ENCODE results near the gene ZNF541.
A peak's percentile ranks its signal among the peaks of the same experiment; 100 is the strongest.

The ZNF541 gene

GRCh38 chr19:47561440-47562057 lies 11.4 kb downstream of the ZNF541 start:
- 100% methylated on average over 4 of the region's 7 CpGs for WGBS (ENCODE audit: insufficient coverage)

DNA sequence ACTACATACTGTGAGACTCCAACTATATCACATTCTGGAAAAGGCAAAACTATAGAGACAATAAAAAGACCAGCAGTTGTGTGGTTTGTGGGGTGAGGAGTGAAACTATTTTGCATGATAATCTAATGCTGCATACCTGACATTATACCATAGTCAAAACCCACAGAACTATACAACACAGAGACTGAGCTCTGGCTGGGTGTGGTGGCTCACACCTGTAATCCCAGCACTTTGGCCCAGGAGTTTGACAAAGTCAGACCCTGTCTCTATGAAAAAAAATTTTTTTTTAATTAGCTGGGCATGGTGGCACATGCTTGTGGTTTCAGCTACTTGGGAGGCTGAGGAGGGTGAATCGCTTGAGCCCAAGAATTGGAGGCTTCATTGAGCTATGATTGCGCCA lies 11.9 kb downstream of the ZNF541 start:
- POLR2A ChIA-PET: no interaction called here
- no peaks in the 10 kb centered on the region for H3K4me1 ChIP-seq (ENCODE audit: control extremely low read depth in 1 of 4, control insufficient read depth in 4 of 4, insufficient read depth in 4 of 4, low read length in 3 of 4)
- WGBS (ENCODE audit: insufficient coverage): no CpG with 5 or more reads among the region's 2 CpGs

More at GRCh38 chr19:47561440-47562057, 11.4 kb downstream of the ZNF541 start:
- Histone ChIP-seq H3K27me3 (replicated peaks in 2 of 5; ENCODE audit: control insufficient read depth in 4 of 5, insufficient read depth in 5 of 5, low read length in 4 of 5) (no peaks in the 10 kb centered on the region), H3K36me3 (ENCODE audit: control insufficient read depth in 4 of 4, insufficient read depth in 4 of 4, low read length in 3 of 4) (no peaks in the 10 kb centered on the region), H3K9me3 (ENCODE audit: control extremely low read depth in 1 of 5, control insufficient read depth in 4 of 5, insufficient read depth in 2 of 5, low read depth in 1 of 5, low read length in 4 of 5) (no peaks in the 10 kb centered on the region), H3K4me3 (ENCODE audit: control insufficient read depth in 1 of 7, extremely low read depth in 1 of 7, insufficient read depth in 4 of 7, low read depth in 2 of 7, low read length in 6 of 7) (no peak overlapping the region), H3K4me1 (ENCODE audit: control extremely low read depth in 1 of 4, control insufficient read depth in 4 of 4, insufficient read depth in 4 of 4, low read length in 3 of 4) (no peaks in the 10 kb centered on the region), H3K27ac (ENCODE audit: insufficient read depth in 1 of 2, low read depth in 1 of 2, low read length in 2 of 2, poor library complexity in 1 of 2, severe bottlenecking in 2 of 2) (no peak overlapping the region)
- CTCF ChIA-PET: interaction anchor here (0.9 kb wide), 1 partner anchor 138 kb away, joined by 3 read pairs; no protein-coding TSS in a partner anchor
- DNase-seq: no peak
- POLR2A ChIA-PET: no interaction called here

DNA sequence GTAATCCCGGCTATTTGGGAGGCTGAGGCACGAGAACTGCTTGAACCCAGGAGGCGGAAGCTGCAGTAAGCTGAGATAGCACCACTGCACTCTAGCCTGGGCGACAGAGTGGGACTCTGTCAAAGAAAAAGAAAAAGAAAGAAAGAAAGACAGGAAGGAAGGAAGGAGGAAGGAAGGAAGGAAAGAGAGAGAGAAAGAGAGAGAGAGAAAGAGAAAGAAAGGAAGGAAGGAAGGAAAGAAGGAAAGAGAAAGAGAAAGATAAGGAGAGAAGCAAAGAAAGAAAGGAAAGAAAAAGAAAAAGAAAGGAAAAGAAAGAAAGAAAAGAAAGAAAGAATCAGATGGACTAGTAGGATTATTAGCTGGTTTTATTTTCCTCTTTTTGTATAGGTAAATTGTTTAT lies 22.8 kb downstream of the ZNF541 start:
- Histone ChIP-seq H3K9me3 (ENCODE audit: control extremely low read depth in 1 of 5, control insufficient read depth in 4 of 5, insufficient read depth in 2 of 5, low read depth in 1 of 5, low read length in 4 of 5) (no peaks in the 10 kb centered on the region), H3K4me1 (ENCODE audit: control extremely low read depth in 1 of 4, control insufficient read depth in 4 of 4, insufficient read depth in 4 of 4, low read length in 3 of 4) (peaks cover 0 to 6% (median 2%) of the 10 kb centered on the region in 4 experiments), H3K27ac (ENCODE audit: insufficient read depth in 1 of 2, low read depth in 1 of 2, low read length in 2 of 2, poor library complexity in 1 of 2, severe bottlenecking in 2 of 2) (no peak overlapping the region), H3K36me3 (ENCODE audit: control insufficient read depth in 4 of 4, insufficient read depth in 4 of 4, low read length in 3 of 4) (no peaks in the 10 kb centered on the region), H3K27me3 (replicated peaks in 2 of 5; ENCODE audit: control insufficient read depth in 4 of 5, insufficient read depth in 5 of 5, low read length in 4 of 5) (peaks cover 0 to 19% (median 4%) of the 10 kb centered on the region in 5 experiments), H3K4me3 (ENCODE audit: control insufficient read depth in 1 of 7, extremely low read depth in 1 of 7, insufficient read depth in 4 of 7, low read depth in 2 of 7, low read length in 6 of 7) (no peak overlapping the region)
- CTCF ChIA-PET: interaction anchor here (1.1 kb wide), 1 partner anchor 11 kb away, joined by 3 read pairs; no protein-coding TSS in a partner anchor
- POLR2A ChIA-PET: no interaction called here
- 100% methylated on average over 4 of the region's 4 CpGs for WGBS (ENCODE audit: insufficient coverage)
- no peak for DNase-seq

More for the DNA sequence above, 11.9 kb downstream of the ZNF541 start:
- H3K36me3 ChIP-seq (ENCODE audit: control insufficient read depth in 4 of 4, insufficient read depth in 4 of 4, low read length in 3 of 4): no peaks in the 10 kb centered on the region
- no peak overlapping the region for H3K4me3 ChIP-seq (ENCODE audit: control insufficient read depth in 1 of 7, extremely low read depth in 1 of 7, insufficient read depth in 4 of 7, low read depth in 2 of 7, low read length in 6 of 7)
- H3K27me3 ChIP-seq (replicated peaks in 2 of 5; ENCODE audit: control insufficient read depth in 4 of 5, insufficient read depth in 5 of 5, low read length in 4 of 5): no peaks in the 10 kb centered on the region
- CTCF ChIA-PET: interaction anchor here (0.9 to 1.1 kb wide), 2 partner anchors 11 to 139 kb away, joined by 3 read pairs; no protein-coding TSS in a partner anchor
- no peaks in the 10 kb centered on the region for H3K9me3 ChIP-seq (ENCODE audit: control extremely low read depth in 1 of 5, control insufficient read depth in 4 of 5, insufficient read depth in 2 of 5, low read depth in 1 of 5, low read length in 4 of 5)
- no peak for DNase-seq
- no peak overlapping the region for H3K27ac ChIP-seq (ENCODE audit: insufficient read depth in 1 of 2, low read depth in 1 of 2, low read length in 2 of 2, poor library complexity in 1 of 2, severe bottlenecking in 2 of 2)

DNA sequence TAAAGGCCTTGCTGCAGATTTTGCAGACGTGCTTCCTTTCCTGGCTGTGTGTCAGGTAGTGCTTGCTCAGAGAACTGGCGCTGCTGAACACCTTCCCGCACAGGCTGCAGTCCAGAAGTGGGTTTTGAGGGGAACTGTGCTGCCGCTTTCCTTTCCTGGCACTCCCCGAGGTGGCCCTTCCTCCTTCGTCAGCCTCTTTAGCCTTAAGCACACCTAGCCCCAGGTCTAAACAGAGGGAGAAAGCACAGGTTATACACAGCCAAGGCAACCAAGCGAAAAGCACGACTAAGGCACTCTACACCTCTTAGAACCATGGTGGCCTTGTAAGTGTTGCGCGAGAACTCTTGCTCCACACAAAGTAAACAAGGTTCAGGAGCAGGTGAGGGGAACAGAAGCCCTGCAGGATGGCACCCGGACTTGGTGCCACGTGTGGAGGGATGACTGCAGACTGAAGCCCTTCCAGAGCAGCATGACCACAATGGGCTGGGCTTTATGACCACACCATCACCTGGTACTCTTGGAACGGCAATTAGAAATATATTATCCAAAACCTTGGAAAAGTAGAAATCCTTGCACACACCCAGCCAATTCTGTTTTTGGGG lies 23.6 kb downstream of the ZNF541 start:
- ChIA-PET POLR2A (no interaction called here), CTCF (interaction anchor here (1.1 kb wide), 1 partner anchor 11 kb away, joined by 3 read pairs; no protein-coding TSS in a partner anchor)
- Histone ChIP-seq H3K27ac (ENCODE audit: insufficient read depth in 1 of 2, low read depth in 1 of 2, low read length in 2 of 2, poor library complexity in 1 of 2, severe bottlenecking in 2 of 2) (no peak overlapping the region), H3K4me1 (ENCODE audit: control extremely low read depth in 1 of 4, control insufficient read depth in 4 of 4, insufficient read depth in 4 of 4, low read length in 3 of 4) (peaks cover 0 to 10% (median 2%) of the 10 kb centered on the region in 4 experiments), H3K9me3 (ENCODE audit: control extremely low read depth in 1 of 5, control insufficient read depth in 4 of 5, insufficient read depth in 2 of 5, low read depth in 1 of 5, low read length in 4 of 5) (no peaks in the 10 kb centered on the region), H3K27me3 (replicated peaks in 2 of 5; ENCODE audit: control insufficient read depth in 4 of 5, insufficient read depth in 5 of 5, low read length in 4 of 5) (peaks cover 0 to 26% (median 9%) of the 10 kb centered on the region in 5 experiments), H3K4me3 (ENCODE audit: control insufficient read depth in 1 of 7, extremely low read depth in 1 of 7, insufficient read depth in 4 of 7, low read depth in 2 of 7, low read length in 6 of 7) (no peak overlapping the region), H3K36me3 (ENCODE audit: control insufficient read depth in 4 of 4, insufficient read depth in 4 of 4, low read length in 3 of 4) (no peaks in the 10 kb centered on the region)
- WGBS (ENCODE audit: insufficient coverage): 89% methylated on average over 8 of the region's 13 CpGs
- no peak for DNase-seq

DNA sequence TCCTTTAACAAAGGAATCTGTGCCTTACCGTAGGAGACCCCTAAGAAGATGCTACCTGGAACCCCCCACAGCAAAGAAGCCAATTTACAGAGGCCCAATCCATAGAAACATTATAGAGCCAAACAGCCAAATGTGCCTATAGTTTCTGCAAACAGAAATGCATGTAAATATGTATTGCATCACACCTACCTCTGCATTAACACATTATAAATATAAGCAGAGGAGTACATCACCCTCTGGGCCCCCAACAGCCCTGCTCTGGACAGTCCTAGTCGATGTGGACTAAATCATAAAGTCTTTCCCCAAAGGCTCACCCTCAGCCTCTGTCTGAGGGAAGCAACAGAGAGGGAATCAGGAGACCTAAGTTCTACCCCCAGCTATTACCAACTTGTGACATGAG lies 25.7 kb downstream of the ZNF541 start:
- Histone ChIP-seq H3K4me1 (ENCODE audit: control extremely low read depth in 1 of 4, control insufficient read depth in 4 of 4, insufficient read depth in 4 of 4, low read length in 3 of 4) (peaks cover 0 to 10% (median 2%) of the 10 kb centered on the region in 4 experiments), H3K27ac (ENCODE audit: insufficient read depth in 1 of 2, low read depth in 1 of 2, low read length in 2 of 2, poor library complexity in 1 of 2, severe bottlenecking in 2 of 2) (no peak overlapping the region), H3K27me3 (replicated peaks in 2 of 5; ENCODE audit: control insufficient read depth in 4 of 5, insufficient read depth in 5 of 5, low read length in 4 of 5) (peaks cover 0 to 37% (median 11%) of the 10 kb centered on the region in 5 experiments), H3K36me3 (ENCODE audit: control insufficient read depth in 4 of 4, insufficient read depth in 4 of 4, low read length in 3 of 4) (no peaks in the 10 kb centered on the region), H3K9me3 (ENCODE audit: control extremely low read depth in 1 of 5, control insufficient read depth in 4 of 5, insufficient read depth in 2 of 5, low read depth in 1 of 5, low read length in 4 of 5) (no peaks in the 10 kb centered on the region), H3K4me3 (ENCODE audit: control insufficient read depth in 1 of 7, extremely low read depth in 1 of 7, insufficient read depth in 4 of 7, low read depth in 2 of 7, low read length in 6 of 7) (no peak overlapping the region)
- DNase-seq: no peak
- ChIA-PET CTCF (no interaction called here), POLR2A (no interaction called here)
- WGBS (ENCODE audit: insufficient coverage): 80% methylated on average over 1 of the region's 2 CpGs

- peaks cover 0 to 10% (median 9%) of the 10 kb centered on the region in 4 experiments for H3K4me1 ChIP-seq (ENCODE audit: control extremely low read depth in 1 of 4, control insufficient read depth in 4 of 4, insufficient read depth in 4 of 4, low read length in 3 of 4)
- peak overlapping the region in 3 of 7 experiments; percentile 24 to 50 (median 36) for H3K4me3 ChIP-seq (ENCODE audit: control insufficient read depth in 1 of 7, extremely low read depth in 1 of 7, insufficient read depth in 4 of 7, low read depth in 2 of 7, low read length in 6 of 7)
- H3K27me3 ChIP-seq (replicated peaks in 2 of 5; ENCODE audit: control insufficient read depth in 4 of 5, insufficient read depth in 5 of 5, low read length in 4 of 5): peaks cover 0 to 37% (median 11%) of the 10 kb centered on the region in 5 experiments
- CTCF ChIA-PET: no interaction called here
- no peaks in the 10 kb centered on the region for H3K36me3 ChIP-seq (ENCODE audit: control insufficient read depth in 4 of 4, insufficient read depth in 4 of 4, low read length in 3 of 4)
- peak in 1 of 3 donors; percentile 17 for DNase-seq
- POLR2A ChIA-PET: interaction anchor here (1.0 kb wide), 1 partner anchor 62 kb away, joined by 3 read pairs; the partner anchor contains the start of gene KPTN
- 28% methylated on average over 65 of the region's 75 CpGs for WGBS (ENCODE audit: insufficient coverage)
- no peak overlapping the region for H3K27ac ChIP-seq (ENCODE audit: insufficient read depth in 1 of 2, low read depth in 1 of 2, low read length in 2 of 2, poor library complexity in 1 of 2, severe bottlenecking in 2 of 2)
- no peaks in the 10 kb centered on the region for H3K9me3 ChIP-seq (ENCODE audit: control extremely low read depth in 1 of 5, control insufficient read depth in 4 of 5, insufficient read depth in 2 of 5, low read depth in 1 of 5, low read length in 4 of 5)
Observed at GRCh38 chr19:47545061-47545948, 27.6 kb downstream of the ZNF541 start.

Measured in common myeloid progenitor, CD34-positive (primary cell).